ENCODE results near the gene REXO5. TPM values are rescaled to one million over a fixed set of nuclear protein-coding genes. Genes with fewer than 3 reads are reported as not detected.

REXO5 gene
- total RNA-seq, 1 donor from 2014 or later, result 1.8 TPM

DNA sequence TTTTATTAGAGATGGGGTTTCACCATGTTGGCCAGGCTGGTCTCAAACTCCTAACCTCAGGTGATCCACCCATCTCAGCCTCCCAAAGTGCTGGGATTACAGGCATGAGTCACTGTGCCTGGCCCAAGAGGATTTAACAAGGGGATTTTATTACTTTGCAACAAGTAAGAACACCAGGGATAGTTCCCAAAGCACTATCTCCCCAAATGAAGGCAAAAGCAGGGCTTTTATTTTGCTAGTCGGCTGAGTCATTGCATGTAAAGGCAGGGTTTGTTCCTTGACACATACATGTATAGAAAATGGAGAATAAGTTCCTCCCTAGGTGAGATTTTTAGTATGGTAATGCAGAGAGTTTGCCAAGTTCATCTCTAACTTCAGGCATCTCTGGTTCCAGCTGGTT, 24.0 kb downstream of the REXO5 start:
- no peaks in the 10 kb centered on the region for H3K27me3 ChIP-seq (ENCODE audit: insufficient read depth, low read length)
- H3K79me2 ChIP-seq (ENCODE audit: insufficient read depth, low read length), result no peaks in the 10 kb centered on the region
- H3K4me3 ChIP-seq (ENCODE audit: insufficient read depth, low read depth, low read length), result no peak overlapping the region

DNA sequence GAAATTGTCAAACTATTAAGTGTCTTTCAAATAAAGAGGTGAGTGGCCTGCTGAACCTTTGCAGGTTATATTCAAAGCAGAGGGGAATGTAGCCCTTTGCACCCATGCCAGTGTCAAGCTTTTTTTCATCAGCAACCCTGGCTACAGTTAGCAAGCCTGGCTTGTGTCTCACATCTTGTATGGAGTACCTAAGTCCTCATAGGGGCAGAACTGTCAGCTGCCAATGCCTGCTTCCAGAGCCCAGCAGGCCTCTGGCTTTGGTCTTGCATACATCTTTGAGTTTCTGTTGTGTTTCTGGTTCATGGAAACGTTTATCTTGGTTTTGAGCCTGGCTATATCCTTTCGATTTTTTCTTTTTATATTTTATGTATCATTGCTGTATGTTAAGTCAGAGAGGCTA, 26.8 kb downstream of the REXO5 start:
- H3K27ac ChIP-seq (ENCODE audit: low read depth, low read length), result no peak overlapping the region

More for the DNA sequence above, 24.0 kb downstream of the REXO5 start:
- Mint-ChIP-seq H3K27me3 (ENCODE audit: low read depth, unreplicated experiment) (no peaks in the 10 kb centered on the region), H3K4me3 (ENCODE audit: unreplicated experiment) (no peak overlapping the region), H3K27ac (ENCODE audit: unreplicated experiment) (no peak overlapping the region), H3K9me3 (ENCODE audit: unreplicated experiment) (no peaks in the 10 kb centered on the region), H3K4me1 (ENCODE audit: low read depth, unreplicated experiment) (no peaks in the 10 kb centered on the region), H3K36me3 (ENCODE audit: low read depth, unreplicated experiment) (no peaks in the 10 kb centered on the region)
- Histone ChIP-seq H3K4me1 (ENCODE audit: insufficient read depth, low read length) (no peaks in the 10 kb centered on the region), H2AFZ (ENCODE audit: low read depth, low read length) (no peak overlapping the region), H4K20me1 (ENCODE audit: insufficient read depth, low read length) (no peaks in the 10 kb centered on the region), H3K9me3 (ENCODE audit: insufficient read depth, low read depth, low read length) (no peaks in the 10 kb centered on the region), H3K4me2 (ENCODE audit: low read length) (no peak overlapping the region), H3K9ac (ENCODE audit: low read length) (no peak overlapping the region), H3K36me3 (ENCODE audit: insufficient read depth, low read length) (peaks cover 18% of the 10 kb centered on the region), H3K27ac (ENCODE audit: low read depth, low read length) (no peak overlapping the region)
- no peak for DNase-seq (ENCODE audit: low read depth)
- TF ChIP-seq, protein P1, sequence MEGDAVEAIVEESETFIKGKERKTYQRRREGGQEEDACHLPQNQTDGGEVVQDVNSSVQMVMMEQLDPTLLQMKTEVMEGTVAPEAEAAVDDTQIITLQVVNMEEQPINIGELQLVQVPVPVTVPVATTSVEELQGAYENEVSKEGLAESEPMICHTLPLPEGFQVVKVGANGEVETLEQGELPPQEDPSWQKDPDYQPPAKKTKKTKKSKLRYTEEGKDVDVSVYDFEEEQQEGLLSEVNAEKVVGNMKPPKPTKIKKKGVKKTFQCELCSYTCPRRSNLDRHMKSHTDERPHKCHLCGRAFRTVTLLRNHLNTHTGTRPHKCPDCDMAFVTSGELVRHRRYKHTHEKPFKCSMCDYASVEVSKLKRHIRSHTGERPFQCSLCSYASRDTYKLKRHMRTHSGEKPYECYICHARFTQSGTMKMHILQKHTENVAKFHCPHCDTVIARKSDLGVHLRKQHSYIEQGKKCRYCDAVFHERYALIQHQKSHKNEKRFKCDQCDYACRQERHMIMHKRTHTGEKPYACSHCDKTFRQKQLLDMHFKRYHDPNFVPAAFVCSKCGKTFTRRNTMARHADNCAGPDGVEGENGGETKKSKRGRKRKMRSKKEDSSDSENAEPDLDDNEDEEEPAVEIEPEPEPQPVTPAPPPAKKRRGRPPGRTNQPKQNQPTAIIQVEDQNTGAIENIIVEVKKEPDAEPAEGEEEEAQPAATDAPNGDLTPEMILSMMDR (IDR thresholded peaks at IDR 0.05; ENCODE audit: insufficient read depth, low read depth, low read length), result no peak
- no peak for TF ChIP-seq EZH2 (IDR thresholded peaks at IDR 0.05; ENCODE audit: insufficient read depth, low read length)
- FAIRE-seq, result no peak

DNA sequence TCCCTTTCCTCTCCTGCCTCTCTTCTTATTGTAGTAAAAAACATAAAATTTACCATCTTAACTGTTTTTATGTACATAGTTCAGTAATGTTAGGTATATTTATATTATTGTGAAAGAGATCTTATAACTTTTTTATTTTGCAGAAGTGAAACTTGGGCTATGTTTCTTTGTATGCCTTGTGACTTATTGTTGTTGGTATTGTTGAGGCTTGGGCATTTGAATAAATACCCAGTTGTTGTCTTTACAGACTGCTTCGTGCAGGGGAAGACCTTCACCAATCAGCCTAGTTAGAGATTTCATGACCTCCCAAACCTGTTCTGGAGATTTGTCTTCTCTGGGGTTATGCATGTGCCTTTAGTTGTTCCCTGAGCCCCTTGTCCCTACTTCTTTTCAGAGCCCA, 31.9 kb downstream of the REXO5 start:
- Histone ChIP-seq H3K36me3 (ENCODE audit: insufficient read depth, low read length) (no peaks in the 10 kb centered on the region), H3K9me3 (ENCODE audit: insufficient read depth, low read depth, low read length) (no peaks in the 10 kb centered on the region), H3K4me3 (ENCODE audit: insufficient read depth, low read depth, low read length) (no peak overlapping the region), H3K4me1 (ENCODE audit: insufficient read depth, low read length) (no peaks in the 10 kb centered on the region), H2AFZ (ENCODE audit: low read depth, low read length) (no peak overlapping the region), H3K27me3 (ENCODE audit: insufficient read depth, low read length) (no peaks in the 10 kb centered on the region), H4K20me1 (ENCODE audit: insufficient read depth, low read length) (no peaks in the 10 kb centered on the region), H3K9ac (ENCODE audit: low read length) (no peak overlapping the region), H3K4me2 (ENCODE audit: low read length) (no peak overlapping the region), H3K79me2 (ENCODE audit: insufficient read depth, low read length) (no peaks in the 10 kb centered on the region), H3K27ac (ENCODE audit: low read depth, low read length) (no peak overlapping the region)
- no peak overlapping the region for H3K4me3 Mint-ChIP-seq (ENCODE audit: unreplicated experiment)
- no peak for TF ChIP-seq EZH2 (IDR thresholded peaks at IDR 0.05; ENCODE audit: insufficient read depth, low read length)
- TF ChIP-seq, protein P1 (IDR thresholded peaks at IDR 0.05; ENCODE audit: insufficient read depth, low read depth, low read length), result no peak
- H3K27ac Mint-ChIP-seq (ENCODE audit: unreplicated experiment), result no peak overlapping the region
- H3K36me3 Mint-ChIP-seq (ENCODE audit: low read depth, unreplicated experiment), result peaks cover 5% of the 10 kb centered on the region
- no peaks in the 10 kb centered on the region for H3K27me3 Mint-ChIP-seq (ENCODE audit: low read depth, unreplicated experiment)
- DNase-seq (ENCODE audit: low read depth), result no peak
- peaks cover 5% of the 10 kb centered on the region for H3K9me3 Mint-ChIP-seq (ENCODE audit: unreplicated experiment)
- H3K4me1 Mint-ChIP-seq (ENCODE audit: low read depth, unreplicated experiment), result no peaks in the 10 kb centered on the region
- no peak for FAIRE-seq

More for the DNA sequence above, 26.8 kb downstream of the REXO5 start:
- Mint-ChIP-seq H3K27ac (ENCODE audit: unreplicated experiment) (no peak overlapping the region), H3K27me3 (ENCODE audit: low read depth, unreplicated experiment) (no peaks in the 10 kb centered on the region), H3K4me3 (ENCODE audit: unreplicated experiment) (no peak overlapping the region), H3K36me3 (ENCODE audit: low read depth, unreplicated experiment) (peaks cover 5% of the 10 kb centered on the region), H3K9me3 (ENCODE audit: unreplicated experiment) (peaks cover 5% of the 10 kb centered on the region), H3K4me1 (ENCODE audit: low read depth, unreplicated experiment) (no peaks in the 10 kb centered on the region)
- no peaks in the 10 kb centered on the region for H3K9me3 ChIP-seq (ENCODE audit: insufficient read depth, low read depth, low read length)
- no peak overlapping the region for H2AFZ ChIP-seq (ENCODE audit: low read depth, low read length)
- H3K4me2 ChIP-seq (ENCODE audit: low read length), result no peak overlapping the region
- peaks cover under 1% of the 10 kb centered on the region for H3K36me3 ChIP-seq (ENCODE audit: insufficient read depth, low read length)
- no peak overlapping the region for H3K9ac ChIP-seq (ENCODE audit: low read length)
- no peak overlapping the region for H3K4me3 ChIP-seq (ENCODE audit: insufficient read depth, low read depth, low read length)
- no peaks in the 10 kb centered on the region for H4K20me1 ChIP-seq (ENCODE audit: insufficient read depth, low read length)
- no peak for FAIRE-seq
- DNase-seq (ENCODE audit: low read depth), result no peak
- no peak for TF ChIP-seq EZH2 (IDR thresholded peaks at IDR 0.05; ENCODE audit: insufficient read depth, low read length)
- TF ChIP-seq, protein P1 (IDR thresholded peaks at IDR 0.05; ENCODE audit: insufficient read depth, low read depth, low read length), result no peak
- H3K27me3 ChIP-seq (ENCODE audit: insufficient read depth, low read length), result no peaks in the 10 kb centered on the region
- H3K79me2 ChIP-seq (ENCODE audit: insufficient read depth, low read length), result no peaks in the 10 kb centered on the region
- no peaks in the 10 kb centered on the region for H3K4me1 ChIP-seq (ENCODE audit: insufficient read depth, low read length)
